HEK293 (cell line): Measurements from ENCODE around the gene BTBD10.
"Not testable (repeated sequence)": the region's sequence is repeated elsewhere in the genome, so short reads cannot be mapped to it uniquely, and the experiment has no call there.

Experiments
- CTCF ChIA-PET: fragments of 350-600 bp; formaldehyde crosslinking; extraction: SDS; loops from one replicate; lab custom pipeline; 2021; ENCODE audit warnings: antibody characterized with exemption; lab: Yijun Ruan, JAX
- POLR2A ChIA-PET: fragments of 300-600 bp; formaldehyde crosslinking; extraction: SDS; loops from one replicate; lab custom pipeline; 2020; ENCODE audit warnings: antibody characterized with exemption, inconsistent platforms; lab: Yijun Ruan, JAX
- H3K27ac ChIP-seq: fragments of 200-500 bp; sonication (Bioruptor generic); 2 replicates; pipeline ENCODE4 v1.5.1; 2014; ENCODE audit warnings: low read depth, low read length, control low read depth, inconsistent platforms; ENCODE audit errors: extremely low read depth
- H3K36me3 ChIP-seq, 2 experiments: fragments of 200-500 bp in 1 of 2; sonication (Bioruptor generic) in 1 of 2; 1 replicate in 1 of 2; 2 replicates in 1 of 2; pipeline ENCODE4 v1.5.1; 2014 to 2017; ENCODE audit warnings: inconsistent platforms in 2 of 2, low read length in 2 of 2; ENCODE audit not compliant: control insufficient read depth in 2 of 2, insufficient read depth in 1 of 2
- H3K4me1 ChIP-seq: fragments of 200-500 bp; sonication (Bioruptor generic); 2 replicates; pipeline ENCODE4 v1.5.1; 2014; ENCODE audit warnings: mild to moderate bottlenecking, low read length, inconsistent platforms; ENCODE audit not compliant: control insufficient read depth, insufficient read depth
- H3K4me3 ChIP-seq: 2 replicates; pipeline ENCODE4 v1.5.1; 2011; ENCODE audit warnings: low read depth, mild to moderate bottlenecking, control low read depth, low read length, moderate library complexity
- H3K9me3 ChIP-seq: fragments of 200-500 bp; sonication (Bioruptor generic); 2 replicates; pipeline ENCODE4 v1.5.1; 2014; ENCODE audit warnings: low read depth, low read length, inconsistent platforms; ENCODE audit not compliant: control insufficient read depth, insufficient read depth
- GLIS1 ChIP-seq: fragments of 450-650 bp; formaldehyde crosslinking; IDR thresholded peaks from 2 replicates; pipeline ENCODE4 v1.5.1; 2016; ENCODE audit warnings: missing biosample characterization, missing genetic modification characterization
- HOXD13 ChIP-seq: sonication (generic); formaldehyde crosslinking; IDR thresholded peaks from 2 replicates; pipeline ENCODE4 v1.8.0; 2022; ENCODE audit warnings: missing genetic modification reagents, borderline replicate concordance
- SALL2 ChIP-seq: fragments of 450-650 bp; formaldehyde crosslinking; IDR thresholded peaks from 2 replicates; pipeline ENCODE4 v1.5.0; 2017; ENCODE audit warnings: missing biosample characterization, mild to moderate bottlenecking, missing genetic modification characterization, borderline replicate concordance
- SP7 ChIP-seq: fragments of 450-650 bp; formaldehyde crosslinking; IDR thresholded peaks from 2 replicates; pipeline ENCODE4 v1.5.1; 2016; ENCODE audit warnings: missing biosample characterization, missing genetic modification characterization
- ZNF138 ChIP-seq: fragments of 450-650 bp; formaldehyde crosslinking; IDR thresholded peaks from 2 replicates; pipeline ENCODE4 v1.5.1; 2016; ENCODE audit warnings: missing biosample characterization, missing genetic modification characterization, borderline replicate concordance
- ZNF140 ChIP-seq: fragments of 450-650 bp; formaldehyde crosslinking; IDR thresholded peaks from 2 replicates; pipeline ENCODE4 v1.5.1; 2016; ENCODE audit warnings: missing biosample characterization, missing genetic modification characterization
- ZNF19 ChIP-seq: fragments of 450-650 bp; formaldehyde crosslinking; IDR thresholded peaks from 2 replicates; pipeline ENCODE4; 2016; ENCODE audit warnings: missing biosample characterization, missing genetic modification characterization, low read depth
- ZNF202 ChIP-seq: fragments of 450-650 bp; formaldehyde crosslinking; IDR thresholded peaks from 2 replicates; pipeline ENCODE4 v1.5.1; 2016; ENCODE audit warnings: missing biosample characterization, missing genetic modification characterization, borderline replicate concordance
- ZNF239 ChIP-seq: fragments of 450-650 bp; formaldehyde crosslinking; IDR thresholded peaks from 2 replicates; pipeline ENCODE4 v1.5.1; 2016; ENCODE audit warnings: missing biosample characterization, missing genetic modification characterization
- ZNF266 ChIP-seq: fragments of 450-650 bp; formaldehyde crosslinking; IDR thresholded peaks from 2 replicates; pipeline ENCODE4 v1.5.1; 2016; ENCODE audit warnings: missing biosample characterization, missing genetic modification characterization, low read depth
- ZNF366 ChIP-seq: fragments of 450-650 bp; formaldehyde crosslinking; conservative IDR thresholded peaks from 2 replicates; pipeline ENCODE4 v1.5.1; 2016; ENCODE audit warnings: missing biosample characterization, missing genetic modification characterization
- ZNF473 ChIP-seq: fragments of 450-650 bp; formaldehyde crosslinking; IDR thresholded peaks from 2 replicates; pipeline ENCODE4 v1.5.1; 2017; ENCODE audit warnings: missing biosample characterization, missing genetic modification characterization
- ZNF514 ChIP-seq: fragments of 450-650 bp; formaldehyde crosslinking; IDR thresholded peaks from 2 replicates; pipeline ENCODE4 v1.5.1; 2016; ENCODE audit warnings: missing biosample characterization, missing genetic modification characterization
- ZNF624 ChIP-seq: fragments of 450-650 bp; formaldehyde crosslinking; IDR thresholded peaks from 2 replicates; pipeline ENCODE4 v1.5.1; 2017; ENCODE audit warnings: missing biosample characterization, missing genetic modification characterization
- ZNF629 ChIP-seq: fragments of 450-650 bp; formaldehyde crosslinking; IDR thresholded peaks from 2 replicates; pipeline ENCODE4 v1.5.1; 2017; ENCODE audit warnings: missing biosample characterization, missing genetic modification characterization
- ZNF747 ChIP-seq: fragments of 450-650 bp; formaldehyde crosslinking; IDR thresholded peaks from 2 replicates; pipeline ENCODE4 v1.5.1; 2016; ENCODE audit warnings: missing biosample characterization, missing genetic modification characterization
- ZNF785 ChIP-seq: fragments of 450-650 bp; formaldehyde crosslinking; IDR thresholded peaks from 2 replicates; pipeline ENCODE4 v1.5.1; 2016; ENCODE audit warnings: missing biosample characterization, missing genetic modification characterization
- ZNF837 ChIP-seq: fragments of 450-650 bp; formaldehyde crosslinking; IDR thresholded peaks from 2 replicates; pipeline ENCODE4 v1.5.1; 2016; ENCODE audit warnings: missing biosample characterization, missing genetic modification characterization
- TF ChIP-seq, protein P1 (sequence below): fragments of 450-650 bp; formaldehyde crosslinking; IDR thresholded peaks from 2 replicates; pipeline ENCODE4 v1.5.1; 2016; ENCODE audit warnings: missing biosample characterization, missing genetic modification characterization
- TF ChIP-seq, protein P2 (sequence below): fragments of 450-650 bp; formaldehyde crosslinking; IDR thresholded peaks from 2 replicates; pipeline ENCODE4 v1.5.0; 2017; ENCODE audit warnings: missing biosample characterization, missing genetic modification characterization, borderline replicate concordance
- TF ChIP-seq, protein P3 (sequence below): fragments of 450-650 bp; formaldehyde crosslinking; optimal IDR thresholded peaks from 2 replicates; pipeline ENCODE3; 2016; ENCODE audit warnings: missing biosample characterization, mild to moderate bottlenecking, missing genetic modification characterization

The BTBD10 gene

DNA sequence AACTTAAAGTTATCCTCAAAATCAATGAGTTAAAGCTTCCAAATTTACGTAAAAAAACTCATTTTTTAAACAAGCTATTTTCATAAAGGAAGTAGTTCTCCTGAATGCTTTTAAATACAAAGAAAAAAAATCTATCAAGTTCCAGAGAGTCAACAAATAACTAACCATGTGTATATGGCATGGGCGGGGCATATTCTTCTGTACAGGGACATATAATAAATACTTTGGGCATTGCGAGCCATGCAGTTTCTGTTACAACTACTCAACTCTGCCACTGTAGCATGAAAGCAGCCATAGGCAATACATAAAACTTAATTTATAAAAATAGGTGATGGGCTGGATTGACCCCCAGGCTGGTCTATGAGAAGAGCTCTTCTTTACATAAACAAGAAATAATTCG, 57.8 kb downstream of the BTBD10 start:
- CTCF ChIA-PET = no interaction called here
- peaks cover 0 to 30% of the 10 kb centered on the region in 2 experiments; a peak in 1 of 3 replicates for H3K36me3 ChIP-seq
- H3K27ac ChIP-seq = no peak overlapping the region
- POLR2A ChIA-PET = no interaction called here
- TF ChIP-seq, protein P1, sequence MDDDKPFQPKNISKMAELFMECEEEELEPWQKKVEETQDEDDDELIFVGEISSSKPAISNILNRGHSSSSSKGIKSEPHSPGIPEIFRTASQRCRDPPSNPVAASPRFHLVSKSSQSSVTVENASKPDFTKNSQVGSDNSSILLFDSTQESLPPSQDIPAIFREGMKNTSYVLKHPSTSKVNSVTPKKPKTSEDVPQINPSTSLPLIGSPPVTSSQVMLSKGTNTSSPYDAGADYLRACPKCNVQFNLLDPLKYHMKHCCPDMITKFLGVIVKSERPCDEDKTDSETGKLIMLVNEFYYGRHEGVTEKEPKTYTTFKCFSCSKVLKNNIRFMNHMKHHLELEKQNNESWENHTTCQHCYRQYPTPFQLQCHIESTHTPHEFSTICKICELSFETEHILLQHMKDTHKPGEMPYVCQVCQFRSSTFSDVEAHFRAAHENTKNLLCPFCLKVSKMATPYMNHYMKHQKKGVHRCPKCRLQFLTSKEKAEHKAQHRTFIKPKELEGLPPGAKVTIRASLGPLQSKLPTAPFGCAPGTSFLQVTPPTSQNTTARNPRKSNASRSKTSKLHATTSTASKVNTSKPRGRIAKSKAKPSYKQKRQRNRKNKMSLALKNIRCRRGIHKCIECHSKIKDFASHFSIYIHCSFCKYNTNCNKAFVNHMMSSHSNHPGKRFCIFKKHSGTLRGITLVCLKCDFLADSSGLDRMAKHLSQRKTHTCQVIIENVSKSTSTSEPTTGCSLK (tag by site-specific recombination) = no peak
- TF ChIP-seq GLIS1 (tag by site-specific recombination) (no peak), ZNF19 (tag by site-specific recombination) (no peak), ZNF266 (tag by site-specific recombination) (no peak), ZNF514 (tag by site-specific recombination) (no peak), ZNF140 (no peak), ZNF202 (no peak), ZNF138 (tag by site-specific recombination) (no peak), ZNF785 (tag by site-specific recombination) (no peak), HOXD13 (CRISPR knock-in tag) (no peak), ZNF747 (no peak), ZNF624 (no peak)
- TF ChIP-seq, protein P2, sequence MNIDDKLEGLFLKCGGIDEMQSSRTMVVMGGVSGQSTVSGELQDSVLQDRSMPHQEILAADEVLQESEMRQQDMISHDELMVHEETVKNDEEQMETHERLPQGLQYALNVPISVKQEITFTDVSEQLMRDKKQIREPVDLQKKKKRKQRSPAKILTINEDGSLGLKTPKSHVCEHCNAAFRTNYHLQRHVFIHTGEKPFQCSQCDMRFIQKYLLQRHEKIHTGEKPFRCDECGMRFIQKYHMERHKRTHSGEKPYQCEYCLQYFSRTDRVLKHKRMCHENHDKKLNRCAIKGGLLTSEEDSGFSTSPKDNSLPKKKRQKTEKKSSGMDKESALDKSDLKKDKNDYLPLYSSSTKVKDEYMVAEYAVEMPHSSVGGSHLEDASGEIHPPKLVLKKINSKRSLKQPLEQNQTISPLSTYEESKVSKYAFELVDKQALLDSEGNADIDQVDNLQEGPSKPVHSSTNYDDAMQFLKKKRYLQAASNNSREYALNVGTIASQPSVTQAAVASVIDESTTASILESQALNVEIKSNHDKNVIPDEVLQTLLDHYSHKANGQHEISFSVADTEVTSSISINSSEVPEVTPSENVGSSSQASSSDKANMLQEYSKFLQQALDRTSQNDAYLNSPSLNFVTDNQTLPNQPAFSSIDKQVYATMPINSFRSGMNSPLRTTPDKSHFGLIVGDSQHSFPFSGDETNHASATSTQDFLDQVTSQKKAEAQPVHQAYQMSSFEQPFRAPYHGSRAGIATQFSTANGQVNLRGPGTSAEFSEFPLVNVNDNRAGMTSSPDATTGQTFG (tag by site-specific recombination) = no peak
- TF ChIP-seq, all 188 proteins: peak for 0
- H3K4me3 ChIP-seq = no peak overlapping the region
- H3K9me3 ChIP-seq = no peaks in the 10 kb centered on the region
- H3K4me1 ChIP-seq = no peaks in the 10 kb centered on the region

DNA sequence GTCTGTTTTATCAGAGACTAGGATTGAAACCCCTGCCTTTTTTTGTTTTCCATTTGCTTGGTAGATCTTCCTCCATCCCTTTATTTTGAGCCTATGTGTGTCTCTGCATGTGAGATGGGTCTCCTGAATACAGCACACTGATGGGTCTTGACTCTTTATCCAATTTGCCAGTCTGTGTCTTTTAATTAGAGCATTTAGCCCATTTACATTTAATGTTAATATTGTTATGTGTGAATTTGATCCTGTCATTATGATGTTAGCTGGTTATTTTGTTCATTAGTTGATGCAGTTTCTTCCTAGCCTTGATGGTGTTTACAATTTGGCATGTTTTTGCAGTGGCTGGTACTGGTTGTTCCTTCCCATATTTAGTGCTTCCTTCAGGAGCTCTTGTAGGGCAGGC, 64.7 kb downstream of the BTBD10 start:
- H3K27ac ChIP-seq, H3K4me1 ChIP-seq, H3K9me3 ChIP-seq, H3K4me3 ChIP-seq, POLR2A ChIA-PET, CTCF ChIA-PET: not testable (repeated sequence)
- H3K36me3 ChIP-seq = peaks cover 0 to 21% of the 10 kb centered on the region in 2 experiments; a peak in 1 of 3 replicates

DNA sequence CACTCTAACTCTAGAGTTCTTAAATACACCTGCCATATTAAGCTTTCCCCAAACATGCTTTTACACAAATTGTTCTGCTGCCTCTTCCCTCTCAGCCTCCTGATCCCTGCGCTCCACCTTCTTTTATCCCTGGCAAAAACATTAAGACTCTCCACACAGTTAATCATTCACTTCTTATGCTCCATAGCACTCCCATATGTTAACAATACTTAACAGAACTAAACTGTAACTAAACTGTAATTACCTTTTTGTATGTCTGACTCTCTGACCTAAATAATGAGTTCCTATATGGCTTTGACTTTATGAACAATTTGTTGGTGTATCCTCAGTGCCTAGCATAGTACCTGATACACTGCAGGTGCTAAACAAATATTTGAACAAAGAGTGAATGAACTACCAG, 71.8 kb downstream of the BTBD10 start:
- CTCF ChIA-PET = interaction anchor here (0.7 kb wide), 1 partner anchor 377 kb away, joined by 3 read pairs; no protein-coding TSS in a partner anchor
- no peak for TF ChIP-seq ZNF629 (tag by site-specific recombination)
- TF ChIP-seq, protein P3, sequence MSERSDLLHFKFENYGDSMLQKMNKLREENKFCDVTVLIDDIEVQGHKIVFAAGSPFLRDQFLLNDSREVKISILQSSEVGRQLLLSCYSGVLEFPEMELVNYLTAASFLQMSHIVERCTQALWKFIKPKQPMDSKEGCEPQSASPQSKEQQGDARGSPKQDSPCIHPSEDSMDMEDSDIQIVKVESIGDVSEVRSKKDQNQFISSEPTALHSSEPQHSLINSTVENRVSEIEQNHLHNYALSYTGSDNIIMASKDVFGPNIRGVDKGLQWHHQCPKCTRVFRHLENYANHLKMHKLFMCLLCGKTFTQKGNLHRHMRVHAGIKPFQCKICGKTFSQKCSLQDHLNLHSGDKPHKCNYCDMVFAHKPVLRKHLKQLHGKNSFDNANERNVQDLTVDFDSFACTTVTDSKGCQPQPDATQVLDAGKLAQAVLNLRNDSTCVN (tag by site-specific recombination) = no peak
- no peak for TF ChIP-seq ZNF239 (tag by site-specific recombination)
- no peak for TF ChIP-seq ZNF366
- TF ChIP-seq SP7 (tag by site-specific recombination) = no peak
- TF ChIP-seq ZNF837 (tag by site-specific recombination) = no peak
- no peak for TF ChIP-seq ZNF473 (tag by site-specific recombination)
- TF ChIP-seq SALL2 (tag by site-specific recombination) = no peak
- TF ChIP-seq, all 188 proteins: peak for 0
- Histone ChIP-seq H3K9me3 (no peaks in the 10 kb centered on the region), H3K4me3 (no peak overlapping the region), H3K4me1 (no peaks in the 10 kb centered on the region), H3K36me3 (peaks cover 0 to 40% of the 10 kb centered on the region in 2 experiments; a peak in 1 of 3 replicates), H3K27ac (no peak overlapping the region)
- POLR2A ChIA-PET = interaction anchor here (1.6 kb wide), 1 partner anchor 72 kb away, joined by 4 read pairs; the partner anchor contains the start of gene BTBD10
